Upper lobe of left lung (tissue), 4 donors: ENCODE results near the gene DNAJC1.

Experiments
- POLR2A ChIP-seq, 4 donors: fragments of 450-650 bp; IDR thresholded peaks; one replicate each; pipeline ENCODE4 v1.5.1; 2016 to 2017; ENCODE audit warnings: antibody characterized with exemption in 4 of 4, mild to moderate bottlenecking in 2 of 4
- POLR2AphosphoS5 ChIP-seq, 2 donors: sonication (generic); formaldehyde crosslinking; IDR thresholded peaks; one replicate each; pipeline ENCODE4 v1.5.1; 2017; ENCODE audit warnings: antibody characterized with exemption in 2 of 2
- TF ChIP-seq, protein P1 (sequence below), 6 experiments: fragments of 450-650 bp in 4 of 6; fragments of 200-600 bp in 2 of 6; sonication (generic) in 2 of 6; IDR thresholded peaks; one replicate each; pipeline ENCODE4 v1.5.1; 2016 to 2019; ENCODE audit warnings: antibody characterized with exemption in 6 of 6

DNA sequence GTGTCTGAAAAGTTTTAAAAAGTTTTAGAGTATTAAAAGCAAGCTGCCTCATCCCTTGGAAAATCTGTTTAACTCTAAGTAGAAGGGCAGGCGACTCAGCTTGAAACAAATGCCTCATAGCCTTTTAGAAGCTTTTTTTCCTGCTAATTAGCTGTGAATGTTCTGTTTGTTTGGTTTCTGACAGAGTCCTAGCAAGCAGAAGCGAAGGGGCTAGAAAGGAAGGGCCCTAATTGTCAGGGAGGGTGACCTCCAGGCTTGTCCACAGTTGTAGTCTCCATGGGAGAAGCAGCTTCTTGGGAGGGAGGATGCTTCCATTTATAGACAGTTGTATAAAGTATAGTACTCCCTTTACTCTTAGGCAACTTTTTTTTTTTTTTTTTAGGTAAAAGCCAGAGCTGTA lies 90.9 kb downstream of the DNAJC1 start:
- TF ChIP-seq, protein P1, sequence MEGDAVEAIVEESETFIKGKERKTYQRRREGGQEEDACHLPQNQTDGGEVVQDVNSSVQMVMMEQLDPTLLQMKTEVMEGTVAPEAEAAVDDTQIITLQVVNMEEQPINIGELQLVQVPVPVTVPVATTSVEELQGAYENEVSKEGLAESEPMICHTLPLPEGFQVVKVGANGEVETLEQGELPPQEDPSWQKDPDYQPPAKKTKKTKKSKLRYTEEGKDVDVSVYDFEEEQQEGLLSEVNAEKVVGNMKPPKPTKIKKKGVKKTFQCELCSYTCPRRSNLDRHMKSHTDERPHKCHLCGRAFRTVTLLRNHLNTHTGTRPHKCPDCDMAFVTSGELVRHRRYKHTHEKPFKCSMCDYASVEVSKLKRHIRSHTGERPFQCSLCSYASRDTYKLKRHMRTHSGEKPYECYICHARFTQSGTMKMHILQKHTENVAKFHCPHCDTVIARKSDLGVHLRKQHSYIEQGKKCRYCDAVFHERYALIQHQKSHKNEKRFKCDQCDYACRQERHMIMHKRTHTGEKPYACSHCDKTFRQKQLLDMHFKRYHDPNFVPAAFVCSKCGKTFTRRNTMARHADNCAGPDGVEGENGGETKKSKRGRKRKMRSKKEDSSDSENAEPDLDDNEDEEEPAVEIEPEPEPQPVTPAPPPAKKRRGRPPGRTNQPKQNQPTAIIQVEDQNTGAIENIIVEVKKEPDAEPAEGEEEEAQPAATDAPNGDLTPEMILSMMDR (IDR thresholded peaks at IDR 0.05): no peak
- no peak for TF ChIP-seq POLR2A (IDR thresholded peaks at IDR 0.05)
- TF ChIP-seq POLR2AphosphoS5 (IDR thresholded peaks at IDR 0.05): no peak
